GM19023 (cell line): ENCODE measurements around the gene PRKN.
"Not testable (repeated sequence)": the region's sequence is repeated elsewhere in the genome, so short reads cannot be mapped to it uniquely, and the experiment has no call there.

ENCODE experiments used
- ATAC-seq: cut with Tn5 transposase; IDR thresholded peaks from one replicate; pipeline ENCODE4 v1.9.1; 2021; ENCODE audit warnings: mild to moderate bottlenecking, moderate library complexity; ENCODE audit not compliant: unreplicated experiment

Gene PRKN

DNA sequence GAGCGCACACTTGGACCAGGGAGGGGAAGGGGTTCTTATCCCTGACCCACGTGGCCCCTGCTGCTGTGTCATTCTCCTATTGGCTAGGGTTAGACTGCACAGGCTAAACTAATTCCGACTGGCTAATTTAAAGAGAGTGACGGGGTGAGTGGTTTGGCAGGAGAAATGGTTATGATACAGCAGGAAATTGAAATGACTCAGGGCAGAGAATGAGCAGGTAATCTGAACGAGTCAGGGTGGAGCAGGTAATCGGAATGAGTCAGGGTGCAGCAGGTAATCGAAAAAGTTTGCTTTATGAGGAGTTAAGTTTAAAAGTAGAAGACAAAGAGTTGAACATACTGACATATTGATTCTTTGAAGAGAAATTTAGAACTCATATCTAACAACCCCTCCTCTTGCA is 1417.8 kb downstream of the PRKN start:
- not testable (repeated sequence) for ATAC-seq

- no peak for ATAC-seq
Observed at GRCh38 chr6:161308075-161308655, 1419.4 kb downstream of the PRKN start.

- ATAC-seq = no peak
Observed at GRCh38 chr6:161305860-161306259, 1421.7 kb downstream of the PRKN start.

GRCh38 chr6:161303628-161304340 is 1423.8 kb downstream of the PRKN start:
- ATAC-seq = no peak

DNA sequence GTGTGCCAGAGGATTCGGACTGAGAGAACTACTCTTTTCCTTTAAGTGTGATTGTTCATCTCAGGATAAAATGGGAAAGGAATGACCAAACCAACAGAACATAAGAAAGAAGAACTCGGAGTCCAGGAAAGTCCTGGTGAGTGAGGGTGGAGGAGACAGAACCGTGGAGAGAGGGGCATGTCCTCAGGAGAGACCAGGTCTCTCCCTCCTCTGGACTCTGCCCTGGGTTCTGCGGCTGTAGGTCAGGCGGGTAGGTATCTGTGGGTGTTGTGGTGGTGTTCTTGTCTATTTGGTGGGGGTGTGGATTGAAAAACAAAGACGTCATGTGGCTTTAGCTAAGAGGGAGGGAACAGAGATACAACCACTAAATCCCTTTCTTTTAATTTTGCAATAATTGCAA is 1424.6 kb downstream of the PRKN start:
- no peak for ATAC-seq

- ATAC-seq = no peak
Observed at GRCh38 chr6:161301338-161301737, 1426.2 kb downstream of the PRKN start.

GRCh38 chr6:161300823-161301222 is 1426.7 kb downstream of the PRKN start:
- no peak for ATAC-seq

GRCh38 chr6:161299726-161300125 is 1427.8 kb downstream of the PRKN start:
- no peak for ATAC-seq
